ENCODE measurements around the gene MTA2. TPM values are rescaled to one million over a fixed set of nuclear protein-coding genes. Genes with fewer than 3 reads are reported as not detected.

The MTA2 gene
- total and polyA plus RNA-seq, 9 donors = 41.5 to 130 (median 89.8) TPM

GRCh38 chr11:62579252-62579651 is 22.4 kb downstream of the MTA2 start:
- Histone ChIP-seq H3K4me3 (no peak overlapping the region), H3K4me1 (ENCODE audit: insufficient read depth) (peaks cover 4% of the 10 kb centered on the region), H3K9me3 (no peaks in the 10 kb centered on the region), H3K27ac (no peak overlapping the region), H3K36me3 (no peaks in the 10 kb centered on the region), H3K27me3 (no peaks in the 10 kb centered on the region)
- 88 to 93% (median 89%) methylated on average over 2 of the region's 2 CpGs for WGBS, 3 donors
- no peak for DNase-seq
- TF ChIP-seq POLR2A (IDR thresholded peaks at IDR 0.05) (no peak), CTCF (IDR thresholded peaks at IDR 0.05) (no peak)
- intact Hi-C loops (cut with DNase I) = no loop called here

DNA sequence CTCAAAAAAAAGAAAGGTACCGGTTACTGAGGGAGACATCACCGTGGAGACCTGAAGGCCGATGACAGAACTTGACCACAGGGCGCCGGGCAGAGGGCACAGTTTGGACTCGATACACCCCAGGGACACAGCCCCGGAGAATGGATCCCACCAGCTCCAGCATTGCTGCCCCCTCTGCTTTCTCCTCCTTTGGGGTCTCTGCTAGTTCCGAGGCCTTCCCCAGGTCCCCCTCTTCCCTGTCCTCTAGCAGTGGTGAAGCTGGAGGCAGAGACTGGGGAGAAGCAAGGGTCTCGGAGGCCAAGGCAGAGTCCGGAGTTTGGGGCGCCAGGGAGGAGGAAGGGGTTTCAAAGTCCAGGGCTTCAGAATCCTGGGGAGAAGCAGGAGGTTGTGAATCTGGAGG is 23.1 kb downstream of the MTA2 start:
- H3K36me3 ChIP-seq = no peaks in the 10 kb centered on the region
- no peaks in the 10 kb centered on the region for H3K27me3 ChIP-seq
- no peaks in the 10 kb centered on the region for H3K9me3 ChIP-seq
- peak in 1 of 5 donors; percentile 27 for DNase-seq
- WGBS, 3 donors = 90 to 94% (median 91%) methylated on average over 11 of the region's 11 CpGs
- peaks cover 4% of the 10 kb centered on the region for H3K4me1 ChIP-seq (ENCODE audit: insufficient read depth)
- no peak overlapping the region for H3K27ac ChIP-seq
- H3K4me3 ChIP-seq = no peak overlapping the region
- TF ChIP-seq POLR2A (IDR thresholded peaks at IDR 0.05) (no peak), EP300 (IDR thresholded peaks at IDR 0.05) (no peak), CTCF (IDR thresholded peaks at IDR 0.05) (no peak)
- intact Hi-C loops (cut with DNase I) = no loop called here

DNA sequence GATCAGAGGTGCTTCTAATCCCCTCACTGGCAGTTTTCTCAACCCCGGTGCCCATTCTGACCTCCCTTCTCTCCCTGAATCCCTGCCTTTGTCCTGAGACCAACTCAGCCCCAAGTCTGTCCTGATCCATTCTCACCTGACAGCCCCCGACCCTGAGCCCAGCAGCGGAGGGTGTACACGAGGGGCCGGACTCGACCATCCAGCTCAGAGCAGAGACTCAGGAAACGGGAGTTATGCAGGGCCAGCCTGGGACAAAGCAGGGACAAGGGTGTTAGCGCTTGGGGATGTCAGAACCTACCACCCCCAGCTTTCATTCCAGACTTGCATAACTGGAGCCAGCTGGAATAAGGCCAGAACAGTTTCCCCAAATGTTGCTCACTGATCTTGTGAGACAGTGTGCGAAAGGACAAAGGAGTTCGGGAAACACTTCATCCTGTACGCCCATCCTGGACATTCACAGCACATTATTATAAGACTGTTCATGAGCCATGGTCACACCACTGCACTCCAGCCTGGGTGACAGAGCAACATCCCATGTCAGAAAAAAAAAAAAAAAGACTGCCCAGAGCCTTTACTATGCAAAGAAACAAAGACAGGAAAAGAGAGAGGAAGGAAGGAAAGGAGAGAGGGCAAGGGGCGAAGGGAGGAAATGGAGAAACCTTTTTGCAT is 24.5 kb downstream of the MTA2 start:
- Histone ChIP-seq H3K4me3 (no peak overlapping the region), H3K9me3 (no peaks in the 10 kb centered on the region), H3K27me3 (no peaks in the 10 kb centered on the region), H3K36me3 (no peaks in the 10 kb centered on the region), H3K27ac (no peak overlapping the region), H3K4me1 (ENCODE audit: insufficient read depth) (peaks cover 7% of the 10 kb centered on the region)
- intact Hi-C loops (cut with DNase I) = no loop called here
- TF ChIP-seq CTCF (IDR thresholded peaks at IDR 0.05) = no peak
- TF ChIP-seq POLR2A (IDR thresholded peaks at IDR 0.05) = no peak
- TF ChIP-seq EP300 (IDR thresholded peaks at IDR 0.05) = no peak
- WGBS, 3 donors = 75 to 81% (median 78%) methylated on average over 12 of the region's 12 CpGs
- DNase-seq = peak in 1 of 5 donors; percentile 27

DNA sequence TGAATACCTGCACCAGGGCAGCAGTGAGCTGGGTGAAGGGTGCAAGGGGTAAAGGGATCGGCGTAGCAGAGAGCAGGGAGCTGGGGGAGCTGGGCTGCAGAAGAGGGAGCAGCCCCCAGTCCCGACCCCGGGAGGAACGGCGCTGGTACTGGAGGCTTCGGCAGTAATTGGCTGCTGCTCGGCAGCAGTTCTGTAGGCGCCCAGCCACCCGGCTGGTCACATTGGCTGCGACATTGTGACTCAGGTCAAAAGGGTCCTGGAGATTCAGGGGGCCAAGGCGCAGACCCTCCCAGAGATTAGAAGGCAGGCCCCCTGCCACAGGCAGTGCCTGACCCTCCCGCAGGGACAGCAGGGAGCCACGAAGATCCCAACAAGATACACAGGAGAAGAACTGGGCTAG is 25.8 kb downstream of the MTA2 start:
- WGBS, 3 donors = 50 to 67% (median 54%) methylated on average over 14 of the region's 14 CpGs
- Histone ChIP-seq H3K27ac (peak overlapping the region in 1 of 2 donors; percentile 8), H3K4me1 (ENCODE audit: insufficient read depth) (peaks cover 7% of the 10 kb centered on the region), H3K27me3 (no peaks in the 10 kb centered on the region), H3K4me3 (no peak overlapping the region), H3K36me3 (no peaks in the 10 kb centered on the region), H3K9me3 (no peaks in the 10 kb centered on the region)
- intact Hi-C loops (cut with DNase I) = no loop called here
- DNase-seq = peak in 1 of 5 donors; percentile 27
- TF ChIP-seq POLR2A (IDR thresholded peaks at IDR 0.05) (no peak), CTCF (IDR thresholded peaks at IDR 0.05) (no peak), EP300 (IDR thresholded peaks at IDR 0.05) (no peak)
